ENCODE data around the gene PEX19.
"Not testable (repeated sequence)": the region's sequence is repeated elsewhere in the genome, so short reads cannot be mapped to it uniquely, and the experiment has no call there.

PEX19 gene

DNA sequence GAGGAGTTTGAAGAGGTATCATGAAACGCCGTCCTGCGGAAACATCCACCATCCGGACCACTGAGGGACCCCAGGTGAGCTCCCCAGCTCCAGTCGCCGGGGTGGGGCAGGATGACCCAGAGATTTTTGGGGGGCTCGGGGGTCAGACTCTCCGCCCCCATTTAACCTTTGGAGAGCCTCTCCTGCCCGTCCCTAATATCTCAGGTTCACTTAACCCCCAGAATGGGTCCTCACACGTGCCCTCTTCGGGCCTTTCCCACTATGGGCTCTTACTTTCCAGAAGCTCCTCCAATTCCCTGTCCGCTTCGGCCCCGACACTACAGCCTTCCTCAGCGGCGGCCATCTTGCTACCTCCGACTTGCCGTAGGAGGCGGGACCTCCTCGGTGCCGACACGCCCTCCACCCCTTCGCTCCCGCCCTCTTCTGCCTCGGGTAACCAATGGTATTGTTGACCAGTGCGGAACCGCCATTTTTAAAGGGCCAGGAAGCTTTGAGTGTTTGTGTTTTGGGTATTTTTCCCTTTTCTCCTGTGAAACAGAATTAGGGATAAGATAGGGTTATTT lies at the start of gene PEX19:
TSS of gene PEX19 (minus strand) at position 352 of the 563 bp plus-strand sequence. CDS start at position 343, 9 bp downstream.
- DNase-seq (ENCODE audit: low read depth in 2 of 2) = peak; percentile 88 to 91

GRCh38 chr1:160332516-160332915 lies 47.6 kb upstream of the PEX19 start:
- DNase-seq (ENCODE audit: low read depth in 2 of 2) = no peak

- DNase-seq (ENCODE audit: low read depth in 2 of 2) = no peak
Observed at GRCh38 chr1:160330119-160330518, 45.2 kb upstream of the PEX19 start.

DNA sequence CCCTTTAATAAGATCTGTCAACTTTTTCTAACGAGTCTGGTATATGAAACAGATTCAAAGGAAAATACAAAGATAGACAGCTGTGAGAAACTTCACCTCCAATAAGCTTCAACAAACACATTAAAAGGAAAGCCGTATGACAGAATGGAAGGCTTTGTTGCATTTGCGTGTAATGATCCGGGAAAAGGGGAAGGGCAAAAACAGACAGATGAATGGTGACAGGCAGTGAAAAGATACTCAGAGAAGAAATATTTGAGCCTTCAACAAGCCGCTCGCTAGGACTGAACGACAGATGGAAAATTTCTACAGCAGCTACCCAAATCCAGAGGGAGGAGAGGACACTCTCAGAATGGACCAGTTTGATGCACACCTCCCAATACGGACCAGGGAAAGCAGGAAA lies 43.3 kb upstream of the PEX19 start:
- no peak for DNase-seq (ENCODE audit: low read depth in 2 of 2)

DNA sequence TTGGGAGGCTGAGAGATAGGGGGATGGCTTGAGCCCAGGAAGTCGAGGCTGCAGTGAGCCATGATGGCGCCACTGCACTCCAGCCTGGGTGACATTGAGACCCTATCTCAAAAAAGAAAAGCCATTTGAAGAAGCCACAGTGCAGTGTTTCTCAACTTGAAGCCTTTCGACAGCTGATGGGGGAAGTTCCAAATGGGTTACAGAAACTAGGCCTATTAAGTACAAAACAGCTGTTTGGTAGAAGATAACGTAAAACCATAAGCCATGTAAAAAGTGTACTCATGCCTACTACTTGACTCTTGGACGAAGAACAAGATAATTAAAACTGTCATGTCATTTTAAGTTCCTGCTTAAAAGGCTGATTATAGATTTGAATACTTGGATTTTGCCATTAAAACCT lies 41.5 kb upstream of the PEX19 start:
- DNase-seq (ENCODE audit: low read depth in 2 of 2) = no peak

DNA sequence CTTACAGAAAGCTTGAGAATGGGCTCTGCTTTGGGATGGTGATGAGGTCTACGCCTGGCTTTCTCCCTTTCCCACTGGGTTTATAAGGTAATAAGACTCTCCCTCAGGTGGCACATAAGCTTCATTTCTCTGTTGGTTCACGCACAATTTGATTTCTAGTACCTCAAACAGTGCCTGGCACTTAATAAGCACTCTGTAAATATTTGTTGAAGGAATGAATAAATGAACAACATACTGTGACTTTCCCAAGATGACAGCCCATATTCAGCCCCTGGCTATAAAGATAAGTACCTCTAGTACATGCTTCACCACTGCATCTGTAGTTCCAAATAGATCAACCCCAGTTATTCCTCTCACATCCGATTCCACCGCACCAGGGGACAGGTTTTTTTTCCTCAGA lies 40.3 kb upstream of the PEX19 start:
- DNase-seq (ENCODE audit: low read depth in 2 of 2) = no peak

GRCh38 chr1:160322831-160323230 lies 37.9 kb upstream of the PEX19 start:
- no peak for DNase-seq (ENCODE audit: low read depth in 2 of 2)

DNA sequence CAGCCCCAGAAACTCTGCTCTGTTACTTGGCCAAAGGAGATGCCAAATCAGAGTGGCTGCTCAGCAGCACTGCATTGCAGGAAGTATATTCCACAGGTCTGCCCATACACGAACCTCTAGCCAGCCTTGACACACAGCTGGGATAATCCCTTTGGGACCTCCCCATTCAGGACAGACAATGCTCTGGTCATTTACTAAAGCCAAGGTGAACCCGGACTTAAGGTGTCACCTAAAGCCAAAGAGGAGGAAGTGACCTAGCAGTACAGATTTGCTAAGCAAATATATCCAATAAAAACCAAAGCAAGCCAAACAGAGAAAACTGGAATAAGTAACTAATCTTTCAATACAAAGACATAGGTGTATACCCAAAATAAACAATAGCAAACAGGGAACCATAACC lies 30.4 kb upstream of the PEX19 start:
- no peak for DNase-seq (ENCODE audit: low read depth in 2 of 2)

GRCh38 chr1:160309571-160309970 lies 24.6 kb upstream of the PEX19 start:
- no peak for DNase-seq (ENCODE audit: low read depth in 2 of 2)

DNA sequence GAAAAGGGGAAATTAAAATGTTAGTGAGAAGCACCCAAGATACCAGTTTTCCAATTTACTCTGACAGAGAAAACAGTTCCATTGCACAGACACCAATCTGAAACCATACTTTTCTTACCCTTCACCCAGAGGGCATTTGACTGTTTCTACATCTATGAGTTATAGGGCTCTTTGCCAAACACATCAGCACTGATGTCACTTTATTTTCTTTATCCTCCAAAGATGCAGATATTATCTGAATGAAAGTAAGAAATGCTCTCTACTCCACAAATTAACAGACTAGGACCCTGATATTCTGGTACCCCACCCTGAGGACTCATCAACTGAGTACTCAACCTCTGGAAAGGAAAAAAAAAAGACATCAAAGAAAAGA lies 24.2 kb upstream of the PEX19 start:
- no peak for DNase-seq (ENCODE audit: low read depth in 2 of 2)

DNA sequence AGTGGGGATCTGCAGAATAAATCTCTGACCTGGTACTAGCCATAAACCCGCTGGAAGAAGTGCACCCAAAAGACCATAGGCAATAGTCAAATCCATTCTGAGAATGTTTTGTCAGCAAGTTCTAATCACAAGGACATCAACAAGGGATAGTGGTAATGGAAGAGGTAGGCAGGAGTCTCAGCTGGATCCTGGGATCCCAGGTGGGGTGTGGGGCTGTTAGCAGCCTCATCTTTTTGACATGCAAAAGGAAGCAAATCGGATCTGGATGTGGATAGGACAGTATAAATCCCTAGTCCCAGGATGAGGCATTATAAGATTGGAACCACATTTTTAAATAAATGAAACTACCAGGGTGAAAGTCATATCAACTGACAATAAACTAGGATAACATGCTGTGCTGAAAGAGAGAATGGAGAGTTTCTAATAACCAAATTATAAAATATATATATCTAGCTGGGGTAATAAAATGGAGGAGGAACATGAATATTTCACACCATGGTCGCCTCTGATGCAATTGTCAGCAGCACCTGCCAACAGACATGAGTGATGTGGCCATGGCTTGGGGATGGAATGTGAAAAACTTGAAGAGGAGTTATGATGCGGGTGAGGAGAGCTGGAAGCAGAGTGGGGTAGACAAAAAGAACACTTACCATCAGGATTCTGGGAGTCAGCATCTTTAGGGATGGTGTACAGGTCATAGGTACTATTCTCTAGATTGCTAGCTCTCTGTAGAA lies 23.7 kb upstream of the PEX19 start:
- DNase-seq (ENCODE audit: low read depth in 2 of 2) = no peak

DNA sequence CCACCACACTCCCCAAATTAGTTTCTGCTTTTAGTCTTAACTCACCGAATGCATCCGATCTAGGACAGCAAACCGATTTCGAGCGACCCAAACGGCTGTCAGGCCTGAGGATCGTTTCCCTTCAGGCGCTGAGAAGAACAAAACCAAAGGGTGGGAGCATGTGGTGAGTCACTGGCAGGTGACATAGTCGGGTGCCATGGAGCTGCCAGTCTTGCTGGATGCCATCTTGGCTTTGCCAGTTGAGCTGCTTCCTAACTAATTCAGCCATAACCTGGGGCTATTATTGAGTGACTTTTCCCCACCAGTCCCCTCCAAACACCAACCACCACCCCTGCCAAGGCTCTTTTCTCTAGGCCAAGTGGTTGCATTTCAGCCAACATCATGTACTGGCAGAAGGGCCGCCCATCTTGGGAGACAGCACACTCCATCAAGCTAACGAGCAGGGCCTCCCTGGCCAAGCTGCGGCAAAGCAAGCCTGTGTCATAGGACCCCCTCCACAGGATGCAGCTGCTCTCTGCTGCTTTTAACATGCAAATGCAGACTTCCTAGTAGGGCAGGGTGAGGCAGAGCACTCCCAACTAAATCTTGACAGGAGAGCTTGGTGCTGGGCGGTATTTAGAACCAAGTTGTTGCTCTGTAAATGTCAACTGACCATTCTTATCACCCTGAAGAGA lies 22.3 kb upstream of the PEX19 start:
- no peak for DNase-seq (ENCODE audit: low read depth in 2 of 2)

DNA sequence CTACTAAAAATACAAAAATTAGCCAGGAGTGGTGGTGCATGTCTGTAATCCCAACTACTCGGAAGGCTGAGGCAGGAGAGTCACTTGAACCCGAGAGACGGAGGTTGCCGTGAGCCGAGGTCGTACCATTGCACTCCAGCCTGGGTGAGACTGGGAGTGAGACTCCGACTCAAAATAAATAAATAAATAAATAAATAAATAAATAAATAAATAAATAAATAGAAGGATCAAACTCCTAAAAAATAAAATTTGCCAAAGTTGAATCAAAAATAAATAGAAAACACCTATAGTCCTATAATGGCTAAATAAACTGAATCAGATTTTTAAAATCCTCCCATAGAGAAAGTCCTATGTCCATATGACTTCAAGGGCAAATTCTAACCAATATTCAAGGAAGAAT lies 15.2 kb upstream of the PEX19 start:
- no peak for DNase-seq (ENCODE audit: low read depth in 2 of 2)

DNA sequence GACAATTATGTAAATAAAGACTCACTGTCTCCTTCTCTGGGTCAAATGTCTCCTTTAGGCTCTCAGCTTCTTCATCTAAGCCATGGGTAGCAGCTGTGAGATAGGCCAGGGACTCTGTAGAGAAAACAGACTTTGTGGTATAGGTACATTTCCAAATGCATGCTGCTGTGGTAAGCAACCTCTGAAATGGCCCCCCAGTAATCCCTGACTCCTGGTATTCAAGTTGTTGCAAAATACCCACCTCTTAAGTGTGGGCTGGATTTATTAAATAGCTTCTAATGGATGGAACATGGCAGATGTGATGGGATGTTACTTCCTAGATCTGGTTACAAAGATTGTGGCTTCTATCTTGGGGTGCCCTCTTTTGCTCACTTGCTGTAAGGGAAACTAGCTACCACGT lies 11.1 kb upstream of the PEX19 start:
- no peak for DNase-seq (ENCODE audit: low read depth in 2 of 2)

GRCh38 chr1:160293020-160293968 lies 8.4 kb upstream of the PEX19 start:
- no peak for DNase-seq (ENCODE audit: low read depth in 2 of 2)

DNA sequence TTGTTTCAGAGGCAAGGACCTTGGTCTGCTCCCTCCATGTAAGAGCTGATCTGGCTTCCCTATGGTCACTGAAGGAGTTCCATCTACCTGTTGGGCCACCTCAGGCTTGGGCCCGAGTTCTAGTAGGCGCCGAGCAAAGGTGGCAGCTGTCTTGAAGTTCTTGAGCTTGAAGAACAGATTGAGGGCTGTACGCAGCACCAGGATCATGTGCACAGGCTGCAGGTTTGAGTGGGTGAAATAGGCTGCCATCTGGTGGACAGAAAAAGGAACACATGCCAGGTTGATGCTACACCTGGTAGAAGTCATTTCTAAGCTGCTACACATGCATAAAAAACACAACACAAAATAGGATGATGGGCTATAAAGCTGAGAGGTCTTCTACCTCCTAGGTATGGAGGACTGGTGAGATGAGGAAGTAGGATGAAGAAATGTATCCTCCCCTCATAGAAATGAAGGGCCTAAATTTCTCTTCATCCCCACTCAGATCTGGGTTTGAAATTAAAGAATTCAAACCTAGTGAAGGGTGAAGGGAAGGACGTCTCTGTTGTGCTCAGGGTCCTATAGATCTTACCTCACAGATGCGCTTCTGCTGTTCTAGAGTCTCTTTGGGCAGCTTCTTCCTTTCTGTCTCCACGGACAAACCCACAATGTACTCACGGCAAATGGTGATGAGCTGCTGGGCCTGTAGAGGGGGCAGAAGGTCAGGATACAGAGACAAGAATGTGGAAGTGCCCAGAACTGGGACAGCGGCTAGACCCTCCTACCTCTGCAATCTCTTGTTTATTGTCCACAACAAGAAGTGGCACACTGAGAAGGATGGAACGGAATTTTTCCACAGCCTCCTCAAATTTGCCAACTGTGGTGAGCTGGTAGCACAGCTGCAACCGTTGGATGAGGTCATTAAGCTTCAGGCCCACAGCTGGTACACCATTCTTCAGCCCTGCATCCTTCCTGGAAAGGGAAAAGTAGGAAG lies 6.6 kb upstream of the PEX19 start:
- peak; percentile 14 to 42 for DNase-seq (ENCODE audit: low read depth in 2 of 2)

- DNase-seq (ENCODE audit: low read depth in 2 of 2) = not testable (repeated sequence)
Observed at GRCh38 chr1:160287769-160288168, 2.8 kb upstream of the PEX19 start.

- DNase-seq (ENCODE audit: low read depth in 2 of 2) = no peak
Observed at GRCh38 chr1:160285506-160285905, 573 bp upstream of the PEX19 start.

DNA sequence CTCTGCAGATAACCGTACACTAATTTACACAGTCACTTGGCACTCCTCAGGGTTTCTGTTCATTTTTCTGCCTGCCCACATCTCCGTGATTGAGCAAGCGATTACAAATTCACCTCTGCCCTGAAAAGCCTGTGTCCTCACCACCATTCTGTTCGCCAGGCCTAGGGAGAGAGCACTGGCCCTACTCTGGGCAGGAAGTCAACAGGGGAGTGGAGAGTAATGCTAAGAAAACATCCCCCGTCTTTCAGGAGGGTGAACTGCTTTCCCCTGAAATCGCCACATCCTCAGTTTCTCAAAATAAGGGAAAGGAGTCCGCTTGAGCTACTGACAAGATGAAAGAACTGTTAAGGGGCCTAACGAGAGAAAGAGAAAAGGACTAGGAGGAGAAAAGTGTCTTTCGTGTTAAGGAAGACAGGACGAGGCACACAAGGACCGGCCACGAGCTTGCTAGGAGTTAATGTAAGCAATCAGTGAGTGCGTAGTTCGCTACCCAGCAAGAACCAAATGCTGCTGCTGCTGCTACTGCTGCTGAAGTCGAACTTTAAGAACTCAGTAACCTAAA lies 632 bp downstream of the PEX19 start:
- DNase-seq (ENCODE audit: low read depth in 2 of 2) = no peak

- DNase-seq (ENCODE audit: low read depth in 2 of 2) = no peak
Observed at GRCh38 chr1:160282807-160283206, 2.1 kb downstream of the PEX19 start.

DNA sequence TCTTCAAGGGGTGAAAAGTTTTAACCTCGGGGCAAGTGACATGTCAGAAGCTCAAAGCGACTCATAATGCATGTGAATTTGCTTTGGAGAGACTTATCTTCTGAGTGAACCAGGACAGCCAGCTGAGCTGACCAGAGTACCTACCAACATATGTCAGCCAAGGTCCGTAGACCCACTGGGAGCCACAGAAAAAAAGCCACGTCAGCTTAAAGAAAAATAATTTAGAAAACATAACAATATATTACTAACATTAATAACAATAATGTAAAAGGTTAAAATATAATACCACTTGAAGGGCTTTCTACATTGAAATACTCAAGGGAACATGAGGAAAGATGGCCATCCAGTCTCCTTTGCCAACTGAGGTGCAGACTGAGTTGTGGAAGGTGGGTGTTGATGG lies 6.9 kb downstream of the PEX19 start:
- DNase-seq (ENCODE audit: low read depth in 2 of 2) = no peak

All from stimulated activated CD4-positive, alpha-beta T cell treated with anti-CD3 and anti-CD28 coated beads, Interleukin-15, amount 100 ng/mL, for 48 hours (primary cell).